IMR-90 (cell line): ENCODE data around the gene MEIKIN. TPM values are rescaled to one million over a fixed set of nuclear protein-coding genes. Genes with fewer than 3 reads are reported as not detected.

ENCODE experiments used
- ATAC-seq: fragments of 200-7000 bp; cut with Tn5 transposase; 2 replicates; pipeline ENCODE4 v1.9.1; 2020; ENCODE audit warnings: low read depth, mild to moderate bottlenecking, moderate library complexity
- BruUV-seq: library from RNA; stranded (reverse); fragments of 400-500 nt; replicated peaks from 2 replicates; lab custom pipeline; 2021; lab: Mats Ljungman, UMichigan
- CTCF ChIA-PET: fragments of 300-600 bp; formaldehyde crosslinking; extraction: SDS; loops from one replicate; lab custom pipeline; 2021; ENCODE audit warnings: antibody characterized with exemption; lab: Yijun Ruan, JAX
- POLR2A ChIA-PET: fragments of 300-600 bp; sonication (Branson Sonifier 250); formaldehyde crosslinking; loops from one replicate; lab custom pipeline; 2022; ENCODE audit warnings: antibody characterized with exemption; ENCODE audit not compliant: unreplicated experiment; lab: Charles Lee
- DNase-seq: peaks from one replicate; pipeline ENCODE4 v3.0.0; 2013
- H2AFZ ChIP-seq: replicated peaks from 2 replicates; pipeline ENCODE3; 2013; ENCODE audit warnings: low read length, mild to moderate bottlenecking; ENCODE audit not compliant: poor library complexity
- H2AK5ac ChIP-seq: 2 replicates; pipeline ENCODE4 v1.6.1; 2013; ENCODE audit warnings: low read depth, low read length, inconsistent platforms
- H2AK9ac ChIP-seq: replicated peaks from 2 replicates; pipeline ENCODE3; 2013; ENCODE audit warnings: mild to moderate bottlenecking, low read depth, low read length, moderate library complexity; ENCODE audit not compliant: poor library complexity
- H2BK120ac ChIP-seq: 2 replicates; pipeline ENCODE4 v1.6.1; 2013; ENCODE audit warnings: low read depth, low read length, inconsistent platforms
- H2BK15ac ChIP-seq: 3 replicates; pipeline ENCODE4 v1.6.1; 2013; ENCODE audit warnings: low read depth, low read length, inconsistent platforms
- H2BK20ac ChIP-seq: 2 replicates; pipeline ENCODE4 v1.6.1; 2013; ENCODE audit warnings: low read depth, mild to moderate bottlenecking, inconsistent platforms, low read length, moderate library complexity
- H2BK5ac ChIP-seq: 2 replicates; pipeline ENCODE4 v1.6.1; 2013; ENCODE audit warnings: mild to moderate bottlenecking, low read depth, low read length, inconsistent platforms; ENCODE audit not compliant: poor library complexity, severe bottlenecking
- H3K14ac ChIP-seq: replicated peaks from 2 replicates; pipeline ENCODE4 v1.6.1; 2013; ENCODE audit warnings: low read depth, low read length, inconsistent platforms
- H3K18ac ChIP-seq: 2 replicates; pipeline ENCODE4 v1.6.1; 2013; ENCODE audit warnings: low read depth, low read length, control low read depth
- H3K23ac ChIP-seq: 2 replicates; pipeline ENCODE4 v1.6.1; 2013; ENCODE audit warnings: low read depth, low read length, inconsistent platforms
- H3K27ac ChIP-seq: 2 replicates; pipeline ENCODE4 v1.5.1; 2013; ENCODE audit warnings: mild to moderate bottlenecking, control low read depth, low read length; ENCODE audit not compliant: insufficient read depth
- H3K27me3 ChIP-seq: 2 replicates; pipeline ENCODE4 v1.6.1; 2013; ENCODE audit warnings: low read length; ENCODE audit not compliant: control insufficient read depth, insufficient read depth
- H3K36me3 ChIP-seq: 2 replicates; pipeline ENCODE4 v1.6.1; 2013; ENCODE audit warnings: low read length, mixed read lengths; ENCODE audit not compliant: control insufficient read depth, insufficient read depth
- H3K4ac ChIP-seq: 2 replicates; pipeline ENCODE4 v1.6.1; 2013; ENCODE audit warnings: low read depth, low read length, inconsistent platforms
- H3K4me1 ChIP-seq: 2 replicates; pipeline ENCODE4 v1.6.1; 2013; ENCODE audit warnings: low read length, mixed read lengths; ENCODE audit not compliant: control insufficient read depth, insufficient read depth
- H3K4me2 ChIP-seq: 2 replicates; pipeline ENCODE4 v1.6.1; 2013; ENCODE audit warnings: low read depth, mild to moderate bottlenecking, control low read depth, low read length, moderate library complexity
- H3K4me3 ChIP-seq: 2 replicates; pipeline ENCODE4 v1.5.1; 2013; ENCODE audit warnings: low read depth, mild to moderate bottlenecking, control low read depth, low read length, moderate library complexity; ENCODE audit not compliant: insufficient read depth
- H3K56ac ChIP-seq: 2 replicates; pipeline ENCODE4 v1.6.1; 2013; ENCODE audit warnings: low read length, inconsistent platforms; ENCODE audit not compliant: insufficient read depth; ENCODE audit errors: extremely low read depth
- H3K79me1 ChIP-seq, 2 experiments: 2 replicates each; pipeline ENCODE4 v1.6.1; 2013; ENCODE audit warnings: low read length in 2 of 2, inconsistent platforms in 1 of 2, low read depth in 1 of 2
- H3K9ac ChIP-seq: 2 replicates; pipeline ENCODE4 v1.6.1; 2013; ENCODE audit warnings: low read depth, low read length, control low read depth
- H3K9me1 ChIP-seq: 2 replicates; pipeline ENCODE4 v1.6.1; 2013; ENCODE audit warnings: low read length, inconsistent platforms; ENCODE audit not compliant: insufficient read depth
- H3K9me3 ChIP-seq: 2 replicates; pipeline ENCODE4 v1.6.1; 2013; ENCODE audit warnings: low read length; ENCODE audit not compliant: control insufficient read depth, insufficient read depth
- H4K20me1 ChIP-seq: 2 replicates; pipeline ENCODE4 v1.6.1; 2013; ENCODE audit warnings: low read length, inconsistent platforms; ENCODE audit not compliant: insufficient read depth
- H4K5ac ChIP-seq: 2 replicates; pipeline ENCODE4 v1.6.1; 2013; ENCODE audit warnings: mild to moderate bottlenecking, low read depth, low read length, control low read depth
- H4K8ac ChIP-seq, 2 experiments: 2 replicates each; pipeline ENCODE4 v1.6.1; 2013; ENCODE audit warnings: low read depth in 2 of 2, low read length in 2 of 2, control low read depth in 1 of 2, inconsistent platforms in 1 of 2
- H4K91ac ChIP-seq: 2 replicates; pipeline ENCODE4 v1.6.1; 2013; ENCODE audit warnings: low read depth, low read length, inconsistent platforms; ENCODE audit not compliant: insufficient read depth
- CHD1 ChIP-seq: IDR thresholded peaks from 2 replicates; pipeline ENCODE4 v1.6.1; 2012; ENCODE audit warnings: low read depth, low read length, improper control_type of control experiment
- CTCF ChIP-seq: conservative IDR thresholded peaks from 2 replicates; pipeline ENCODE4 v1.5.1; 2012; ENCODE audit warnings: mild to moderate bottlenecking, low read depth, low read length, improper control_type of control experiment
- ELK1 ChIP-seq: fragments of 150-350 bp; IDR thresholded peaks from 2 replicates; pipeline ENCODE4 v1.6.1; 2016; ENCODE audit warnings: low read depth, mild to moderate bottlenecking, low read length, moderate library complexity, borderline replicate concordance
- NFE2L2 ChIP-seq: fragments of 150-350 bp; IDR thresholded peaks from 2 replicates; pipeline ENCODE4 v1.6.1; 2016; ENCODE audit warnings: low read depth, mild to moderate bottlenecking, low read length
- RFX5 ChIP-seq: IDR thresholded peaks from 2 replicates; pipeline ENCODE4 v1.8.0; 2012; ENCODE audit warnings: low read depth, mild to moderate bottlenecking, low read length, moderate library complexity
- WGBS, 2 experiments: methylation state at CpG; one replicate each; pipeline versions ENCODE4 v1.1.5 to v1.1.7; 2013; ENCODE audit warnings: missing lambda C conversion rate in 2 of 2; ENCODE audit not compliant: insufficient read length in 1 of 2; ENCODE audit errors: extremely low coverage in 2 of 2; 5-methylcytosine and 5-hydroxymethylcytosine counted together
- dilution Hi-C: fragments of 300-500 bp; cut with HindIII; formaldehyde crosslinking; loops from one replicate; pipeline ENCODE4 v1.14.3; 2018; ENCODE audit warnings: low sequenced_read_pairs; ENCODE audit not compliant: unreplicated experiment
- in situ Hi-C: fragments of 300-500 bp; cut with MboI; formaldehyde crosslinking; loops from 3 replicates; pipeline ENCODE4 v1.14.3; 2019; ENCODE audit warnings: low sequenced_read_pairs, inconsistent platforms, mixed read lengths
- intact Hi-C: fragments of 100-400 bp; cut with micrococcal nuclease; formaldehyde crosslinking; loops from 2 replicates; pipeline ENCODE4 v1.10.0; 2022
- polyA plus RNA-seq, 3 experiments: library from polyadenylated mRNA; depleted of rRNA; stranded (reverse); fragments of >200 nt; gene quantifications; 2 replicates each; pipeline ENCODE4 v1.2.3, GENCODE V29; 2012; ENCODE audit warnings: low replicate concordance in 1 of 3
- total RNA-seq: library from RNA; depleted of rRNA; stranded (reverse); fragments of >200 nt; gene quantifications from 2 replicates; pipeline ENCODE4 v1.2.3, GENCODE V29; 2012

Gene MEIKIN
- total and polyA plus RNA-seq, 2 of the 4 experiments (the other 2 are of a cell fraction) = not detected

DNA sequence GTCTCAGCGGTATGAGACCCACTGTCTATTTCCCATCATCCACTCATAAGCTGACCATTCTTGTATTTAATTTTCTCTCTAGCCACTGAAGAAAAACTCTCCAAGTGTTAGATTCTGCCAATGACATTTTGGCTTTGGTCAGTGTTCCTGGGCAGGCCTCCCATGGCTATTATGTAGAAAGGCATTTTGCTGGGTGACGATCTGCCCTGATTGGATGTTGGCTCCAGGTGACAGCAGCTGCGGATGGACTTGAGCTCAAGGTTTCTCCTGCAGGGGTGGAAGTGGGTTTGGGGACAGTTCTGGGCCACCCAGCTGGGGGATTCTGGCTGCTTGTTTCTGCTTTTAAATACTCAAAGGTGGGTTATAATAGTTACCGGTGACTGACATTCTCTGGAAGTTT is 34.4 kb upstream of the MEIKIN start:
- Histone ChIP-seq H3K36me3 (no peaks in the 10 kb centered on the region), H3K23ac (no peak overlapping the region), H3K4me3 (no peak overlapping the region), H3K9me3 (no peaks in the 10 kb centered on the region), H2AK5ac (no peak overlapping the region), H3K4me2 (no peak overlapping the region), H2BK120ac (no peak overlapping the region), H3K4me1 (no peaks in the 10 kb centered on the region), H3K9me1 (no peaks in the 10 kb centered on the region), H4K91ac (no peak overlapping the region), H3K9ac (no peak overlapping the region), H3K79me1 (no peaks in the 10 kb centered on the region), H3K56ac (no peak overlapping the region), H4K5ac (no peak overlapping the region), H2BK20ac (no peak overlapping the region), H3K27ac (no peak overlapping the region), H2AFZ (no peak overlapping the region), H2BK15ac (no peak overlapping the region), H4K8ac (no peak overlapping the region), H2AK9ac (no peak overlapping the region), H3K18ac (no peak overlapping the region), H3K14ac (no peak overlapping the region), H3K27me3 (peaks cover 18% of the 10 kb centered on the region), H2BK5ac (no peak overlapping the region), H4K20me1 (no peaks in the 10 kb centered on the region), H3K4ac (no peak overlapping the region)
- CTCF ChIA-PET = no interaction called here
- POLR2A ChIA-PET = no interaction called here
- TF ChIP-seq RFX5 = no peak
- no peak for TF ChIP-seq CHD1
- no peak for TF ChIP-seq NFE2L2
- TF ChIP-seq CTCF = no peak
- TF ChIP-seq ELK1 = no peak
- no TSS peak for BruUV-seq
- intact Hi-C loops = no loop called here
- dilution Hi-C loops = no loop called here
- ATAC-seq (no peak), DNase-seq (no peak)
- no CpG with 5 or more reads among the region's 4 CpGs for WGBS, 2 experiments
- in situ Hi-C loops = no loop called here
